H9 (cell line): Measurements from ENCODE around the gene TMED10. TPM values are rescaled to one million over a fixed set of nuclear protein-coding genes. Genes with fewer than 3 reads are reported as not detected.

Experiments
- DNase-seq: peaks from one replicate; pipeline ENCODE4 v3.0.0-alpha.2; 2017
- H2AFZ ChIP-seq: one replicate; pipeline ENCODE4 v1.6.1; 2013; ENCODE audit warnings: mild to moderate bottlenecking, low read length, control low read depth, moderate library complexity
- H2AK5ac ChIP-seq: 2 replicates; pipeline ENCODE4 v1.6.1; 2013; ENCODE audit warnings: low read length, control low read depth, mixed read lengths; ENCODE audit not compliant: insufficient read length
- H2BK120ac ChIP-seq: one replicate; pipeline ENCODE4 v1.6.1; 2013; ENCODE audit warnings: low read depth, mild to moderate bottlenecking, low read length, control low read depth, inconsistent platforms; ENCODE audit not compliant: poor library complexity, severe bottlenecking
- H2BK12ac ChIP-seq: 2 replicates; pipeline ENCODE4 v1.6.1; 2013; ENCODE audit warnings: low read length, control low read depth, mixed read lengths, low read depth; ENCODE audit not compliant: insufficient read length
- H2BK15ac ChIP-seq: 2 replicates; pipeline ENCODE4 v1.6.1; 2013; ENCODE audit warnings: low read depth, low read length, control low read depth
- H2BK20ac ChIP-seq: one replicate; pipeline ENCODE4 v1.6.1; 2013; ENCODE audit warnings: low read depth, mild to moderate bottlenecking, low read length, control low read depth, inconsistent platforms; ENCODE audit not compliant: poor library complexity, severe bottlenecking
- H2BK5ac ChIP-seq: 2 replicates; pipeline ENCODE4 v1.6.1; 2013; ENCODE audit warnings: low read length, control low read depth, mixed read lengths; ENCODE audit not compliant: insufficient read length
- H3K14ac ChIP-seq: 2 replicates; pipeline ENCODE4 v1.6.1; 2013; ENCODE audit warnings: low read length, control low read depth; ENCODE audit not compliant: insufficient read depth
- H3K18ac ChIP-seq: 2 replicates; pipeline ENCODE4 v1.6.1; 2013; ENCODE audit warnings: low read depth, mild to moderate bottlenecking, mixed read lengths, low read length, control low read depth; ENCODE audit not compliant: insufficient read length
- H3K23ac ChIP-seq: 2 replicates; pipeline ENCODE4 v1.6.1; 2013; ENCODE audit warnings: low read length, control low read depth, mixed read lengths, low read depth; ENCODE audit not compliant: insufficient read length
- H3K23me2 ChIP-seq: 2 replicates; pipeline ENCODE4 v1.6.1; 2013; ENCODE audit warnings: low read depth, mild to moderate bottlenecking, mixed read lengths, low read length, control low read depth; ENCODE audit not compliant: insufficient read length, poor library complexity, severe bottlenecking
- H3K27ac ChIP-seq: 2 replicates; pipeline ENCODE4 v1.5.1; 2013; ENCODE audit warnings: low read length, control low read depth, mixed read lengths, low read depth; ENCODE audit not compliant: insufficient read length
- H3K27me3 ChIP-seq: 2 replicates; pipeline ENCODE4 v1.6.1; 2013; ENCODE audit warnings: low read length, control low read depth, inconsistent platforms; ENCODE audit not compliant: insufficient read depth
- H3K4ac ChIP-seq: 2 replicates; pipeline ENCODE4 v1.6.1; 2013; ENCODE audit warnings: low read depth, mild to moderate bottlenecking, control low read depth, inconsistent platforms, low read length, moderate library complexity
- H3K4me1 ChIP-seq: 2 replicates; pipeline ENCODE4 v1.6.1; 2013; ENCODE audit warnings: low read length, control low read depth, inconsistent platforms; ENCODE audit not compliant: insufficient read depth
- H3K4me2 ChIP-seq: 2 replicates; pipeline ENCODE4 v1.6.1; 2013; ENCODE audit warnings: low read length, control low read depth, mixed read lengths; ENCODE audit not compliant: insufficient read length, insufficient read depth
- H3K56ac ChIP-seq: 2 replicates; pipeline ENCODE4 v1.6.1; 2013; ENCODE audit warnings: low read depth, mild to moderate bottlenecking, mixed read lengths, low read length, control low read depth; ENCODE audit not compliant: insufficient read length
- H3K79me1 ChIP-seq: 2 replicates; pipeline ENCODE4 v1.6.1; 2013; ENCODE audit warnings: low read depth, mild to moderate bottlenecking, moderate library complexity, low read length, control low read depth, inconsistent platforms; ENCODE audit not compliant: insufficient read depth, poor library complexity, severe bottlenecking
- H3K79me2 ChIP-seq: 2 replicates; pipeline ENCODE4 v1.6.1; 2013; ENCODE audit warnings: low read length, control low read depth, inconsistent platforms; ENCODE audit not compliant: insufficient read depth
- H3K9ac ChIP-seq: 2 replicates; pipeline ENCODE4 v1.6.1; 2013; ENCODE audit warnings: low read length, control low read depth, mixed read lengths; ENCODE audit not compliant: insufficient read length; ENCODE audit errors: extremely low read depth
- H3K9me3 ChIP-seq: one replicate; pipeline ENCODE4 v1.6.1; 2013; ENCODE audit warnings: low read depth, low read length, inconsistent platforms; ENCODE audit not compliant: control insufficient read depth
- H3T11ph ChIP-seq: one replicate; pipeline ENCODE4 v1.6.1; 2013; ENCODE audit warnings: mild to moderate bottlenecking, low read length, control low read depth, inconsistent platforms
- H4K20me1 ChIP-seq: one replicate; pipeline ENCODE4 v1.6.1; 2013; ENCODE audit not compliant: control insufficient read depth, insufficient read length, insufficient read depth
- H4K5ac ChIP-seq: 2 replicates; pipeline ENCODE4 v1.6.1; 2013; ENCODE audit warnings: low read depth, mild to moderate bottlenecking, mixed read lengths, low read length, control low read depth; ENCODE audit not compliant: insufficient read length
- H4K8ac ChIP-seq: replicated peaks from 2 replicates; pipeline ENCODE4 v1.6.1; 2013; ENCODE audit warnings: low read length, control low read depth, mixed read lengths, low read depth; ENCODE audit not compliant: insufficient read length
- H4K91ac ChIP-seq: 2 replicates; pipeline ENCODE4 v1.6.1; 2013; ENCODE audit warnings: low read depth, mild to moderate bottlenecking, moderate library complexity, mixed read lengths, low read length, control low read depth; ENCODE audit not compliant: insufficient read length
- H3K27ac Mint-ChIP-seq, 3 experiments: 2 replicates in 2 of 3; 3 replicates in 1 of 3; pipeline ENCODE4 v1.8.0; 2020 to 2021; ENCODE audit warnings: mixed read lengths in 3 of 3, mild to moderate bottlenecking in 1 of 3, moderate library complexity in 1 of 3
- H3K27me3 Mint-ChIP-seq: 2 replicates; pipeline ENCODE4 v1.8.0; 2021; ENCODE audit warnings: low read depth, mild to moderate bottlenecking, moderate library complexity, mixed read lengths
- H3K36me3 Mint-ChIP-seq, 3 experiments: 2 replicates in 2 of 3; 3 replicates in 1 of 3; pipeline ENCODE4 v1.8.0; 2020 to 2021; ENCODE audit warnings: low read depth in 3 of 3, mixed read lengths in 3 of 3; ENCODE audit not compliant: insufficient read depth in 1 of 3
- H3K4me1 Mint-ChIP-seq, 2 experiments: 2 replicates each; pipeline ENCODE4 v1.8.0; 2020; ENCODE audit warnings: mixed read lengths in 2 of 2
- H3K4me3 Mint-ChIP-seq, 2 experiments: 2 replicates in 1 of 2; 3 replicates in 1 of 2; pipeline ENCODE4 v1.8.0; 2020 to 2021; ENCODE audit warnings: mild to moderate bottlenecking in 2 of 2, mixed read lengths in 2 of 2, moderate library complexity in 1 of 2
- H3K9me3 Mint-ChIP-seq, 2 experiments: 2 replicates in 1 of 2; 3 replicates in 1 of 2; pipeline ENCODE4 v1.8.0; 2020; ENCODE audit warnings: mild to moderate bottlenecking in 2 of 2, mixed read lengths in 2 of 2, moderate library complexity in 1 of 2
- CTCF ChIP-seq: fragments of 200-600 bp; sonication (generic); conservative IDR thresholded peaks from 3 replicates; pipeline ENCODE4 v1.8.0; 2021; ENCODE audit warnings: antibody characterized with exemption, mild to moderate bottlenecking
- total RNA-seq: library from RNA; stranded (reverse); gene quantifications from 2 replicates; pipeline ENCODE4 v1.2.1, GENCODE V29; 2021

Gene TMED10
- total RNA-seq, 1 experiment from 2014 or later = 176 TPM

DNA sequence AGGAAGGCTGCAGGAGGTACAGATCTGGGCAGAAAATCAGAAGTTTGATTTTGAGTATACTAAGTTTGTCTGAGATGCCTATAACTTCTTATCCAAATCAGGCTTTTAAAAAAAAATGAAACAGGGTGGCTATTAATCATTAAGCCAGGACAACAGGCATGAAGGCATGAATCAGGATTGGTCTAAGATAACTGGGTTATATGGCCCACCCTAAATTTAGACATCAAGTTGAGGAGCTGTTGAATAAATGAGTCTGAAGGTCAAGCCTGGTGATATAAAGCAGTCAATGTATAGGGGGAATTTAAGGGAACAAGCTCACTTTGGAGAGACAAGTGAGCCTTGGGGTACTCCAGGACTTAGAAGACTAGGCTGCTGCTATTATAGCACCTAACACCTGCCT is 78.2 kb downstream of the TMED10 start:
- H3K9me3 ChIP-seq = no peaks in the 10 kb centered on the region
- H3K9ac ChIP-seq = no peak overlapping the region
- H2AK5ac ChIP-seq = no peak overlapping the region

More for the DNA sequence above, 78.2 kb downstream of the TMED10 start:
- H3K79me2 ChIP-seq = no peaks in the 10 kb centered on the region
- no peak for TF ChIP-seq CTCF
- no peak overlapping the region for H2BK12ac ChIP-seq
- H3K79me1 ChIP-seq = no peaks in the 10 kb centered on the region
- H3K56ac ChIP-seq = no peak overlapping the region
- H3K23ac ChIP-seq = no peak overlapping the region
- no peaks in the 10 kb centered on the region for H3K9me3 Mint-ChIP-seq
- no peak for DNase-seq
- no peak overlapping the region for H4K8ac ChIP-seq
- no peaks in the 10 kb centered on the region for H3K27me3 Mint-ChIP-seq
- no peak overlapping the region for H3K18ac ChIP-seq
- H2BK5ac ChIP-seq = no peak overlapping the region
- no peak overlapping the region for H3K4me3 Mint-ChIP-seq
- no peak overlapping the region for H2BK120ac ChIP-seq
- H3T11ph ChIP-seq = no peak overlapping the region
- H3K4me1 ChIP-seq = no peaks in the 10 kb centered on the region
- H3K27ac Mint-ChIP-seq = no peak overlapping the region
- no peak overlapping the region for H3K27ac ChIP-seq
- H3K27me3 ChIP-seq = no peaks in the 10 kb centered on the region
- H3K14ac ChIP-seq = no peak overlapping the region
- no peak overlapping the region for H2AFZ ChIP-seq
- H3K4me2 ChIP-seq = no peak overlapping the region
- no peak overlapping the region for H4K91ac ChIP-seq
- no peak overlapping the region for H3K4ac ChIP-seq
- H2BK20ac ChIP-seq = no peak overlapping the region
- no peak overlapping the region for H2BK15ac ChIP-seq
- H3K4me1 Mint-ChIP-seq = no peaks in the 10 kb centered on the region
- H3K23me2 ChIP-seq = no peaks in the 10 kb centered on the region
- H4K5ac ChIP-seq = no peak overlapping the region
- H4K20me1 ChIP-seq = no peaks in the 10 kb centered on the region
- H3K36me3 Mint-ChIP-seq = peaks cover 18 to 75% (median 72%) of the 10 kb centered on the region in 3 experiments; a peak in 6 of 7 replicates
